ENCODE results near the gene TSSK2.

TSSK2 gene

DNA sequence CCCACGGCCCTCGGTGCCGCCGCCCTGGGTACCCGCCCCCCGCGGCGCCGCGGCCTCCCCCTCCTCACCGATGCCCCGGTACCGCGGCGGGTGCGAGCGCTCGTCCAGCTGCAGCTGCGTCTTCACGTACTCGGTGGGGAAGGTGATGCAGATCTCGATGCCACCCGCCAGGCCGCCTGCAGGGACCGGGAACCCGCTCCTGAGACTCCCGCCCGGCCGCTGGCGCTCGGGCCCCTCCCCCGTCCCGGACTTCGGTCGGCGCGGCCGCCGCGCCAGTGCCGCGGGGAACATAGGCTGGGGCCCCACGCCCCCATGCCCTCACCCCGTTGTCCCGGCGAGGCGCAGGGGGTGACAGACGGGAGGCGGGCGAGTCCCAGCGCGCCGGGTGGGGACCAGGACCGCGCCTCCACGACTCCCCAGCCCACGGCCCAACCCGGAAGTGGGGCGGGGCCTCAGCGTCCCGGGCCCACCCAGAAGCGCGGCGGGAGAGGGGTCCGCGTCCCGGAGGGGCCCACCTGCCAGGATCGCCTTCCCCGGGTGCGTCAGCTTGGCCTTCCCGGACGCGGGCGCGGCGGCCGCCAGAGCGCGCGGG lies 47.1 kb downstream of the TSSK2 start:
- Histone ChIP-seq H3K27me3 (ENCODE audit: low read depth, low read length) (no peaks in the 10 kb centered on the region; the same call in 1 of the 2 replicates), H3K79me2 (ENCODE audit: low read length) (peaks cover 41% of the 10 kb centered on the region), H3K27ac (ENCODE audit: low read length) (peak overlapping the region; percentile 47), H3K9ac (ENCODE audit: low read length) (peak overlapping the region; percentile 83), H3K9me3 (ENCODE audit: insufficient read depth, low read length) (no peaks in the 10 kb centered on the region), H3K36me3 (replicated peaks; ENCODE audit: low read depth, low read length) (peaks cover 7% of the 10 kb centered on the region), H2AFZ (ENCODE audit: low read depth, low read length) (peak overlapping the region; percentile 1; the same call in 1 of the 2 replicates), H3K4me1 (ENCODE audit: low read length) (peaks cover 33% of the 10 kb centered on the region), H4K20me1 (ENCODE audit: insufficient read depth, low read length) (0 out of 2 replicates have a peak, but pooled peaks cover 15% of the 10 kb centered on the region), H3K4me2 (ENCODE audit: low read length) (peak overlapping the region; percentile 84), H3K4me3 (ENCODE audit: low read length) (peak overlapping the region; percentile 90)
- TF ChIP-seq EZH2phosphoT487 (IDR thresholded peaks at IDR 0.05; ENCODE audit: low read depth) (no peak), CTCF (IDR thresholded peaks at IDR 0.05; ENCODE audit: low read depth, low read length) (no peak)

GRCh38 chr22:19178657-19179496 lies 47.8 kb downstream of the TSSK2 start, which contains the start of gene SLC25A1:
TSS of gene SLC25A1 (minus strand) at chr22:19178736. CDS start at chr22:19178673, 63 bp downstream.
- peaks cover 26% of the 10 kb centered on the region for H3K4me1 ChIP-seq (ENCODE audit: low read length)
- peak within 1 kb of the TSS; percentile 83 for H3K9ac ChIP-seq (ENCODE audit: low read length)
- H3K79me2 ChIP-seq (ENCODE audit: low read length), result peaks cover 34% of the 10 kb centered on the region
- peak within 1 kb of the TSS; percentile 47 for H3K27ac ChIP-seq (ENCODE audit: low read length)
- peak within 1 kb of the TSS; percentile 93 for H3K4me2 ChIP-seq (ENCODE audit: low read length)
- TF ChIP-seq CTCF (IDR thresholded peaks at IDR 0.05; ENCODE audit: low read depth, low read length), result no peak
- no peak for TF ChIP-seq EZH2phosphoT487 (IDR thresholded peaks at IDR 0.05; ENCODE audit: low read depth)
- H3K27me3 ChIP-seq (ENCODE audit: low read depth, low read length), result peaks cover 5% of the 10 kb centered on the region; the same call in 1 of the 2 replicates
- H3K36me3 ChIP-seq (replicated peaks; ENCODE audit: low read depth, low read length), result peaks cover 5% of the 10 kb centered on the region
- H3K4me3 ChIP-seq (ENCODE audit: low read length), result peak within 1 kb of the TSS; percentile 90
- no peaks in the 10 kb centered on the region for H3K9me3 ChIP-seq (ENCODE audit: insufficient read depth, low read length)
- peak within 1 kb of the TSS; percentile 94 for H2AFZ ChIP-seq (ENCODE audit: low read depth, low read length)
- H4K20me1 ChIP-seq (ENCODE audit: insufficient read depth, low read length), result 0 out of 2 replicates have a peak, but pooled peaks cover 13% of the 10 kb centered on the region

DNA sequence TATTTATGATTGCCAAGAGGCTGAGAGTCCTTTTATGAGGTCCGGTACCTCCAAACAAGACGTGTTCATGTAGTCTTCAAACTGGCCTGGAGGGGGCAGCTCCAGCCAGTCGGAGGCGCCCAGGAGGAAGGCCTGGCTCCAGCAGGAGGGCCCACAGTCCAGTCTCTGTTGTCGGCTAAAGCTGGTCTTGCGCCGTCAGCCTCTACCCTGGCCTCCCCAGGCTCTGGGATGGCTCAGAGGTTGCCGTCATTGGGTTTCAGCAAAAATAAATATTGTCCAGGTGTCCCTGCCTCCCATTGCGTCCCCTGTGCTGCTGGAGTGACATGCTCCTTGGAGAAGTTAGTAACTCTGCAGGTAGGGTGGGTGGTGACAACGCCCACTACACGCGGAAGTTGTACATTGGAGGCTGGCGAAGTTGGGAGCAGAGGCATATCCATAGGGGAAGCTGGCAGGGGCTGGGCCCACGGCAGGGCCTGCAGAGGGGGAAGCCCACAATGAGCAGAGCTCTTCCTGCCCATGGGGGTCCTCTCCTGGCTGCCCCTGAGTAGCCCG lies 48.5 kb downstream of the TSSK2 start:
- peaks cover 5% of the 10 kb centered on the region for H3K36me3 ChIP-seq (replicated peaks; ENCODE audit: low read depth, low read length)
- H2AFZ ChIP-seq (ENCODE audit: low read depth, low read length), result peak overlapping the region; percentile 94
- H4K20me1 ChIP-seq (ENCODE audit: insufficient read depth, low read length), result 0 out of 2 replicates have a peak, but pooled peaks cover 6% of the 10 kb centered on the region
- H3K4me2 ChIP-seq (ENCODE audit: low read length), result peak overlapping the region; percentile 93
- H3K4me1 ChIP-seq (ENCODE audit: low read length), result peaks cover 19% of the 10 kb centered on the region
- H3K27ac ChIP-seq (ENCODE audit: low read length), result peak overlapping the region; percentile 36
- peak overlapping the region; percentile 66 for H3K9ac ChIP-seq (ENCODE audit: low read length)
- no peaks in the 10 kb centered on the region for H3K9me3 ChIP-seq (ENCODE audit: insufficient read depth, low read length)
- H3K79me2 ChIP-seq (ENCODE audit: low read length), result peaks cover 27% of the 10 kb centered on the region
- H3K27me3 ChIP-seq (ENCODE audit: low read depth, low read length), result peaks cover 5% of the 10 kb centered on the region; the same call in 1 of the 2 replicates
- TF ChIP-seq EZH2phosphoT487 (IDR thresholded peaks at IDR 0.05; ENCODE audit: low read depth), result no peak
- TF ChIP-seq CTCF (IDR thresholded peaks at IDR 0.05; ENCODE audit: low read depth, low read length), result peak; percentile 89
- H3K4me3 ChIP-seq (ENCODE audit: low read length), result peak overlapping the region; percentile 90
